H9 (cell line): ENCODE data around the gene VAMP3. TPM values are rescaled to one million over a fixed set of nuclear protein-coding genes. Genes with fewer than 3 reads are reported as not detected.

Experiments
- DNase-seq: peaks from one replicate; pipeline ENCODE4 v3.0.0-alpha.2; 2017
- H2AFZ ChIP-seq: one replicate; pipeline ENCODE4 v1.6.1; 2013; ENCODE audit warnings: mild to moderate bottlenecking, low read length, control low read depth, moderate library complexity
- H2AK5ac ChIP-seq: 2 replicates; pipeline ENCODE4 v1.6.1; 2013; ENCODE audit warnings: low read length, control low read depth, mixed read lengths; ENCODE audit not compliant: insufficient read length
- H2BK120ac ChIP-seq: one replicate; pipeline ENCODE4 v1.6.1; 2013; ENCODE audit warnings: low read depth, mild to moderate bottlenecking, low read length, control low read depth, inconsistent platforms; ENCODE audit not compliant: poor library complexity, severe bottlenecking
- H2BK12ac ChIP-seq: 2 replicates; pipeline ENCODE4 v1.6.1; 2013; ENCODE audit warnings: low read length, control low read depth, mixed read lengths, low read depth; ENCODE audit not compliant: insufficient read length
- H2BK15ac ChIP-seq: 2 replicates; pipeline ENCODE4 v1.6.1; 2013; ENCODE audit warnings: low read depth, low read length, control low read depth
- H2BK20ac ChIP-seq: one replicate; pipeline ENCODE4 v1.6.1; 2013; ENCODE audit warnings: low read depth, mild to moderate bottlenecking, low read length, control low read depth, inconsistent platforms; ENCODE audit not compliant: poor library complexity, severe bottlenecking
- H2BK5ac ChIP-seq: 2 replicates; pipeline ENCODE4 v1.6.1; 2013; ENCODE audit warnings: low read length, control low read depth, mixed read lengths; ENCODE audit not compliant: insufficient read length
- H3K14ac ChIP-seq: 2 replicates; pipeline ENCODE4 v1.6.1; 2013; ENCODE audit warnings: low read length, control low read depth; ENCODE audit not compliant: insufficient read depth
- H3K18ac ChIP-seq: 2 replicates; pipeline ENCODE4 v1.6.1; 2013; ENCODE audit warnings: low read depth, mild to moderate bottlenecking, mixed read lengths, low read length, control low read depth; ENCODE audit not compliant: insufficient read length
- H3K23ac ChIP-seq: 2 replicates; pipeline ENCODE4 v1.6.1; 2013; ENCODE audit warnings: low read length, control low read depth, mixed read lengths, low read depth; ENCODE audit not compliant: insufficient read length
- H3K23me2 ChIP-seq: 2 replicates; pipeline ENCODE4 v1.6.1; 2013; ENCODE audit warnings: low read depth, mild to moderate bottlenecking, mixed read lengths, low read length, control low read depth; ENCODE audit not compliant: insufficient read length, poor library complexity, severe bottlenecking
- H3K27ac ChIP-seq: 2 replicates; pipeline ENCODE4 v1.5.1; 2013; ENCODE audit warnings: low read length, control low read depth, mixed read lengths, low read depth; ENCODE audit not compliant: insufficient read length
- H3K27me3 ChIP-seq: 2 replicates; pipeline ENCODE4 v1.6.1; 2013; ENCODE audit warnings: low read length, control low read depth, inconsistent platforms; ENCODE audit not compliant: insufficient read depth
- H3K4ac ChIP-seq: 2 replicates; pipeline ENCODE4 v1.6.1; 2013; ENCODE audit warnings: low read depth, mild to moderate bottlenecking, control low read depth, inconsistent platforms, low read length, moderate library complexity
- H3K4me1 ChIP-seq: 2 replicates; pipeline ENCODE4 v1.6.1; 2013; ENCODE audit warnings: low read length, control low read depth, inconsistent platforms; ENCODE audit not compliant: insufficient read depth
- H3K4me2 ChIP-seq: 2 replicates; pipeline ENCODE4 v1.6.1; 2013; ENCODE audit warnings: low read length, control low read depth, mixed read lengths; ENCODE audit not compliant: insufficient read length, insufficient read depth
- H3K56ac ChIP-seq: 2 replicates; pipeline ENCODE4 v1.6.1; 2013; ENCODE audit warnings: low read depth, mild to moderate bottlenecking, mixed read lengths, low read length, control low read depth; ENCODE audit not compliant: insufficient read length
- H3K79me1 ChIP-seq: 2 replicates; pipeline ENCODE4 v1.6.1; 2013; ENCODE audit warnings: low read depth, mild to moderate bottlenecking, moderate library complexity, low read length, control low read depth, inconsistent platforms; ENCODE audit not compliant: insufficient read depth, poor library complexity, severe bottlenecking
- H3K79me2 ChIP-seq: 2 replicates; pipeline ENCODE4 v1.6.1; 2013; ENCODE audit warnings: low read length, control low read depth, inconsistent platforms; ENCODE audit not compliant: insufficient read depth
- H3K9ac ChIP-seq: 2 replicates; pipeline ENCODE4 v1.6.1; 2013; ENCODE audit warnings: low read length, control low read depth, mixed read lengths; ENCODE audit not compliant: insufficient read length; ENCODE audit errors: extremely low read depth
- H3K9me3 ChIP-seq: one replicate; pipeline ENCODE4 v1.6.1; 2013; ENCODE audit warnings: low read depth, low read length, inconsistent platforms; ENCODE audit not compliant: control insufficient read depth
- H3T11ph ChIP-seq: one replicate; pipeline ENCODE4 v1.6.1; 2013; ENCODE audit warnings: mild to moderate bottlenecking, low read length, control low read depth, inconsistent platforms
- H4K20me1 ChIP-seq: one replicate; pipeline ENCODE4 v1.6.1; 2013; ENCODE audit not compliant: control insufficient read depth, insufficient read length, insufficient read depth
- H4K5ac ChIP-seq: 2 replicates; pipeline ENCODE4 v1.6.1; 2013; ENCODE audit warnings: low read depth, mild to moderate bottlenecking, mixed read lengths, low read length, control low read depth; ENCODE audit not compliant: insufficient read length
- H4K8ac ChIP-seq: replicated peaks from 2 replicates; pipeline ENCODE4 v1.6.1; 2013; ENCODE audit warnings: low read length, control low read depth, mixed read lengths, low read depth; ENCODE audit not compliant: insufficient read length
- H4K91ac ChIP-seq: 2 replicates; pipeline ENCODE4 v1.6.1; 2013; ENCODE audit warnings: low read depth, mild to moderate bottlenecking, moderate library complexity, mixed read lengths, low read length, control low read depth; ENCODE audit not compliant: insufficient read length
- H3K27ac Mint-ChIP-seq, 3 experiments: 2 replicates in 2 of 3; 3 replicates in 1 of 3; pipeline ENCODE4 v1.8.0; 2020 to 2021; ENCODE audit warnings: mixed read lengths in 3 of 3, mild to moderate bottlenecking in 1 of 3, moderate library complexity in 1 of 3
- H3K27me3 Mint-ChIP-seq: 2 replicates; pipeline ENCODE4 v1.8.0; 2021; ENCODE audit warnings: low read depth, mild to moderate bottlenecking, moderate library complexity, mixed read lengths
- H3K36me3 Mint-ChIP-seq, 3 experiments: 2 replicates in 2 of 3; 3 replicates in 1 of 3; pipeline ENCODE4 v1.8.0; 2020 to 2021; ENCODE audit warnings: low read depth in 3 of 3, mixed read lengths in 3 of 3; ENCODE audit not compliant: insufficient read depth in 1 of 3
- H3K4me1 Mint-ChIP-seq, 2 experiments: 2 replicates each; pipeline ENCODE4 v1.8.0; 2020; ENCODE audit warnings: mixed read lengths in 2 of 2
- H3K4me3 Mint-ChIP-seq, 2 experiments: 2 replicates in 1 of 2; 3 replicates in 1 of 2; pipeline ENCODE4 v1.8.0; 2020 to 2021; ENCODE audit warnings: mild to moderate bottlenecking in 2 of 2, mixed read lengths in 2 of 2, moderate library complexity in 1 of 2
- H3K9me3 Mint-ChIP-seq, 2 experiments: 2 replicates in 1 of 2; 3 replicates in 1 of 2; pipeline ENCODE4 v1.8.0; 2020; ENCODE audit warnings: mild to moderate bottlenecking in 2 of 2, mixed read lengths in 2 of 2, moderate library complexity in 1 of 2
- WGBS: extraction: QIAGEN DNeasy Blood & Tissue Kit; methylation state at CpG from one replicate; pipeline ENCODE4 v1.1.7; 2013; ENCODE audit warnings: missing lambda C conversion rate, low lambda C conversion rate, mixed read lengths; ENCODE audit not compliant: insufficient read length; ENCODE audit errors: extremely low coverage; 5-methylcytosine and 5-hydroxymethylcytosine counted together
- total RNA-seq: library from RNA; stranded (reverse); gene quantifications from 2 replicates; pipeline ENCODE4 v1.2.1, GENCODE V29; 2021
- TF ChIP-seq, protein P1 (sequence below): fragments of 200-600 bp; sonication (generic); conservative IDR thresholded peaks from 3 replicates; pipeline ENCODE4 v1.8.0; 2021; ENCODE audit warnings: antibody characterized with exemption, mild to moderate bottlenecking

The VAMP3 gene
- total RNA-seq, 1 experiment from 2014 or later, result 42.9 TPM

DNA sequence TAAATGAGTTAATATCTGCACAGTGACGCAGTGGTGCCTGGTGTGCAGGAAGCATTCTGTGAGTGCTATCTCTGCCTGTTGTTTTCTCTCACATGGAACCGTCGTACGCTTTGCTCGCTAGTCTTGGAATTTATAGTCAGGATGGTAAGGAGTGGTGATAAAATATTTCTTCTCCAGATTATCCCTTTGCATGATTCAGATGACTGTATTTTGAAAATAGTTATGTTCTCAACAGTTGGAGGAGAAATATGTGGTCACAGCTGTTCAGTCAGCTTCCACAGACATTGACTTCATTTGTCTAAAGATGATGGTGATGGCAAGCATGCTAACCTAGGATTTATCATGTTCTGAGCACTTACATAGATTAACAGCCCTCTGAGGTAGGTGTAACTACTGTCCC, 41.3 kb upstream of the VAMP3 start:
- H3K4me1 ChIP-seq, result no peaks in the 10 kb centered on the region
- H3K4ac ChIP-seq, result no peak overlapping the region
- H2AFZ ChIP-seq, result no peak overlapping the region
- H3K79me2 ChIP-seq, result no peaks in the 10 kb centered on the region
- no peak overlapping the region for H4K91ac ChIP-seq
- Mint-ChIP-seq H3K36me3 (peaks cover 0 to 3% (median 0%) of the 10 kb centered on the region in 3 experiments; a peak in 1 of 7 replicates), H3K27ac (no peak overlapping the region), H3K4me1 (peaks cover 6 to 8% of the 10 kb centered on the region in 2 experiments), H3K4me3 (no peak overlapping the region), H3K27me3 (no peaks in the 10 kb centered on the region), H3K9me3 (no peaks in the 10 kb centered on the region)
- H4K5ac ChIP-seq, result no peak overlapping the region
- no peaks in the 10 kb centered on the region for H4K20me1 ChIP-seq
- no CpG with 5 or more reads among the region's 5 CpGs for WGBS
- H3T11ph ChIP-seq, result no peak overlapping the region
- H3K9me3 ChIP-seq, result no peaks in the 10 kb centered on the region
- no peaks in the 10 kb centered on the region for H3K27me3 ChIP-seq
- no peak overlapping the region for H2BK15ac ChIP-seq
- H3K79me1 ChIP-seq, result no peaks in the 10 kb centered on the region
- no peak overlapping the region for H2BK5ac ChIP-seq
- DNase-seq, result no peak
- H3K4me2 ChIP-seq, result no peak overlapping the region
- H3K9ac ChIP-seq, result no peak overlapping the region
- no peak overlapping the region for H3K56ac ChIP-seq
- no peak overlapping the region for H4K8ac ChIP-seq
- H3K23ac ChIP-seq, result no peak overlapping the region
- no peak overlapping the region for H2BK12ac ChIP-seq
- H2BK20ac ChIP-seq, result no peak overlapping the region
- H3K18ac ChIP-seq, result no peak overlapping the region
- H2AK5ac ChIP-seq, result no peak overlapping the region
- no peak overlapping the region for H2BK120ac ChIP-seq
- TF ChIP-seq, protein P1, sequence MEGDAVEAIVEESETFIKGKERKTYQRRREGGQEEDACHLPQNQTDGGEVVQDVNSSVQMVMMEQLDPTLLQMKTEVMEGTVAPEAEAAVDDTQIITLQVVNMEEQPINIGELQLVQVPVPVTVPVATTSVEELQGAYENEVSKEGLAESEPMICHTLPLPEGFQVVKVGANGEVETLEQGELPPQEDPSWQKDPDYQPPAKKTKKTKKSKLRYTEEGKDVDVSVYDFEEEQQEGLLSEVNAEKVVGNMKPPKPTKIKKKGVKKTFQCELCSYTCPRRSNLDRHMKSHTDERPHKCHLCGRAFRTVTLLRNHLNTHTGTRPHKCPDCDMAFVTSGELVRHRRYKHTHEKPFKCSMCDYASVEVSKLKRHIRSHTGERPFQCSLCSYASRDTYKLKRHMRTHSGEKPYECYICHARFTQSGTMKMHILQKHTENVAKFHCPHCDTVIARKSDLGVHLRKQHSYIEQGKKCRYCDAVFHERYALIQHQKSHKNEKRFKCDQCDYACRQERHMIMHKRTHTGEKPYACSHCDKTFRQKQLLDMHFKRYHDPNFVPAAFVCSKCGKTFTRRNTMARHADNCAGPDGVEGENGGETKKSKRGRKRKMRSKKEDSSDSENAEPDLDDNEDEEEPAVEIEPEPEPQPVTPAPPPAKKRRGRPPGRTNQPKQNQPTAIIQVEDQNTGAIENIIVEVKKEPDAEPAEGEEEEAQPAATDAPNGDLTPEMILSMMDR, result no peak
- H3K23me2 ChIP-seq, result no peaks in the 10 kb centered on the region
- no peak overlapping the region for H3K27ac ChIP-seq
- no peak overlapping the region for H3K14ac ChIP-seq
